ENCODE measurements around the gene ATG9B. TPM values are rescaled to one million over a fixed set of nuclear protein-coding genes. Genes with fewer than 3 reads are reported as not detected.

Gene ATG9B
- total and polyA plus RNA-seq, 4 donors = 0.78 to 2.8 (median 1.5) TPM

GRCh38 chr7:150989456-150989855, 34.8 kb downstream of the ATG9B start:
- H3K27me3 ChIP-seq (ENCODE audit: control insufficient read depth in 3 of 3, insufficient read depth in 3 of 3, low read length in 2 of 3) = peaks cover 0 to 5% (median 0%) of the 10 kb centered on the region in 3 donors
- no peak overlapping the region for H3K4me3 ChIP-seq
- no peak for ATAC-seq (ENCODE audit: insufficient read depth, low FRiP score)
- peaks cover 0 to 12% (median 0%) of the 10 kb centered on the region in 4 donors for H3K9me3 ChIP-seq (ENCODE audit: control insufficient read depth in 4 of 4, insufficient read depth in 3 of 4, low read length in 3 of 4)
- no peak for TF ChIP-seq CTCF (IDR thresholded peaks at IDR 0.05; ENCODE audit: control extremely low read depth, extremely low read depth)
- peak overlapping the region; percentile 66 to 75 for H3K27ac ChIP-seq (ENCODE audit: low read depth in 1 of 2, low read length in 1 of 2)
- 57 to 78% methylated on average over 7 of the region's 7 CpGs for WGBS, 2 donors
- no peaks in the 10 kb centered on the region for H3K36me3 ChIP-seq (ENCODE audit: control insufficient read depth in 4 of 4, insufficient read depth in 4 of 4, low read length in 4 of 4)
- peaks cover 0 to 31% (median 14%) of the 10 kb centered on the region in 5 donors for H3K4me1 ChIP-seq (ENCODE audit: control insufficient read depth in 5 of 5, insufficient read depth in 5 of 5, low read length in 5 of 5)
- DNase-seq = no peak
- no peak overlapping the region for H3K9ac ChIP-seq (ENCODE audit: insufficient read depth in 1 of 2, low read length in 2 of 2)

GRCh38 chr7:150988230-150989226, 35.8 kb downstream of the ATG9B start:
- Histone ChIP-seq H3K9ac (ENCODE audit: insufficient read depth in 1 of 2, low read length in 2 of 2) (no peak overlapping the region), H3K9me3 (ENCODE audit: control insufficient read depth in 4 of 4, insufficient read depth in 3 of 4, low read length in 3 of 4) (peaks cover 0 to 12% (median 0%) of the 10 kb centered on the region in 4 donors), H3K27me3 (ENCODE audit: control insufficient read depth in 3 of 3, insufficient read depth in 3 of 3, low read length in 2 of 3) (peaks cover 0 to 5% (median 0%) of the 10 kb centered on the region in 3 donors), H3K4me3 (no peak overlapping the region), H3K36me3 (ENCODE audit: control insufficient read depth in 4 of 4, insufficient read depth in 4 of 4, low read length in 4 of 4) (no peaks in the 10 kb centered on the region), H3K27ac (ENCODE audit: low read depth in 1 of 2, low read length in 1 of 2) (peak overlapping the region; percentile 66 to 75), H3K4me1 (ENCODE audit: control insufficient read depth in 5 of 5, insufficient read depth in 5 of 5, low read length in 5 of 5) (peaks cover 0 to 22% (median 10%) of the 10 kb centered on the region in 5 donors)
- DNase-seq (peak; percentile 84 to 91 (median 86)), ATAC-seq (ENCODE audit: insufficient read depth, low FRiP score) (no peak)
- TF ChIP-seq CTCF (IDR thresholded peaks at IDR 0.05; ENCODE audit: control extremely low read depth, extremely low read depth) = peak; percentile 59
- 12 to 14% methylated on average over 31 of the region's 31 CpGs for WGBS, 2 donors

- Histone ChIP-seq H3K27ac (ENCODE audit: low read depth in 1 of 2, low read length in 1 of 2) (no peak overlapping the region), H3K27me3 (ENCODE audit: control insufficient read depth in 3 of 3, insufficient read depth in 3 of 3, low read length in 2 of 3) (peaks cover 0 to 11% (median 3%) of the 10 kb centered on the region in 3 donors), H3K9ac (ENCODE audit: insufficient read depth in 1 of 2, low read length in 2 of 2) (no peak overlapping the region), H3K4me1 (ENCODE audit: control insufficient read depth in 5 of 5, insufficient read depth in 5 of 5, low read length in 5 of 5) (peaks cover 0 to 18% (median 10%) of the 10 kb centered on the region in 5 donors), H3K9me3 (ENCODE audit: control insufficient read depth in 4 of 4, insufficient read depth in 3 of 4, low read length in 3 of 4) (peaks cover 0 to 12% (median 0%) of the 10 kb centered on the region in 4 donors), H3K36me3 (ENCODE audit: control insufficient read depth in 4 of 4, insufficient read depth in 4 of 4, low read length in 4 of 4) (no peaks in the 10 kb centered on the region), H3K4me3 (no peak overlapping the region)
- no peak for DNase-seq
- no peak for TF ChIP-seq CTCF (IDR thresholded peaks at IDR 0.05; ENCODE audit: control extremely low read depth, extremely low read depth)
- WGBS, 2 donors = 52 to 62% methylated on average over 5 of the region's 5 CpGs
- ATAC-seq (ENCODE audit: insufficient read depth, low FRiP score) = no peak
These were observed 37.7 kb downstream of the ATG9B start for GRCh38 chr7:150986556-150986955.
